GM18526 (cell line): ENCODE data around the gene NDUFS2.

ENCODE experiments used
- POLR2A ChIP-seq: IDR thresholded peaks from 3 replicates; pipeline ENCODE4 v1.6.1; 2011; ENCODE audit not compliant: insufficient read length; ENCODE audit errors: extremely low read depth

NDUFS2 gene

DNA sequence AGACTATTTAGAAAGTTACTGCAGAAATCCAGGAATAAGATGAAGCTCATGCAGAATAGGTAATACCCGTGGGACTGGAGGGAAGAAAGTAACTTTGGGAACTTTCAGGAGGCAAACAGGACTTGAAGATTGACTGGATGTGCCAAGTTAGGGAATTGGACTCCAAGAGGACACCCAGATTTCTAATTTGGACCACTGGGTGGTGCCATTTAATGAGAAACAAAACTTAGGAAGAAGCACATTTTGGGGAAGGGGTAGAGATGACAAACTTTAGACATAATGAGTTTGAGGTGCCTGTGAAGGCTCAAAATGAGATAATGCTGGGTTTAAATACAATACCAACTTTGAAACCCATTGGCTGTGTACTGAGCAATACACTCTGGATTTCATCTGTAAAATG lies 21.5 kb upstream of the NDUFS2 start:
- no peak for TF ChIP-seq POLR2A

GRCh38 chr1:161182214-161182613 lies 20.0 kb upstream of the NDUFS2 start:
- TF ChIP-seq POLR2A: no peak

- TF ChIP-seq POLR2A: no peak
These were observed 16.9 kb upstream of the NDUFS2 start for GRCh38 chr1:161185282-161185682.

GRCh38 chr1:161185732-161186311 lies 16.3 kb upstream of the NDUFS2 start:
- TF ChIP-seq POLR2A: peak; percentile 9

DNA sequence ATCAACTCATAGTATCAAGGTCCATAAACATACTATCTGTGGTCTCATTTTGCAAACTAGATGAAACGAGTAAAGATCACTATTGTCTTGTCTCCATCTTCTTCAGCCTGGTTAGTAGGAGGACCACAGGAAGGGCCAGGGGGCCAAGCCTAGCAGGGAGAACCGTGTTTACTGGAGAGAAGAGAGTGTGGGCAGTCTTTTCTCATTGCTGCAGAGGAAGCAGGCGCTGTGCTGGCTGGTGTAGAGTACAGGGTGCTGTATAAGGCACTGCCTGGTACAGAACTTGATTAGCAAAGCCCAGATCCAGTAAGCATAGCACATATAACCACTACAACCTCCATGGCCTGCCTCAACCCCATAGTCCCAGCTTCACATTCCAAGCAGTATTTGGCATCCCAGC lies 14.9 kb upstream of the NDUFS2 start:
- TF ChIP-seq POLR2A: no peak

DNA sequence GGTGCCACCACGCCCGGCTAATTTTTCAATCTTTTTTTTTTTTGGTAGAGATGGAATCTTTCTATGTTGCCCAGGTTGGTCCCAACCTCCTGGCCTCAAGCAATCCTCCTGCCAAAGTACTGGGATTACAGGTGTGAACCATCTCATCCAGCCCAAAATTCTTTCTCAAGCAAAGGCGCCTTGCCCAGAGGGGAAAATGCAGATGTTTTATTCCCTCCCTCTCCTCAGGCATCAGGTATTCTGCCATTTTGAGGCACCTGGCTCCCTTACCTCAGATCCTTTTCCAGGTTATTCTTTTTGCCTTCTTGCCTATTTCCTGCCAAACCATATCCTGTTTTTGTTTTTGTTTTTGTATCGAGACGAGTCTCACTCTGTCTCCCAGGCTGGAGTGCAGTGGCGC lies 13.8 kb upstream of the NDUFS2 start:
- no peak for TF ChIP-seq POLR2A

DNA sequence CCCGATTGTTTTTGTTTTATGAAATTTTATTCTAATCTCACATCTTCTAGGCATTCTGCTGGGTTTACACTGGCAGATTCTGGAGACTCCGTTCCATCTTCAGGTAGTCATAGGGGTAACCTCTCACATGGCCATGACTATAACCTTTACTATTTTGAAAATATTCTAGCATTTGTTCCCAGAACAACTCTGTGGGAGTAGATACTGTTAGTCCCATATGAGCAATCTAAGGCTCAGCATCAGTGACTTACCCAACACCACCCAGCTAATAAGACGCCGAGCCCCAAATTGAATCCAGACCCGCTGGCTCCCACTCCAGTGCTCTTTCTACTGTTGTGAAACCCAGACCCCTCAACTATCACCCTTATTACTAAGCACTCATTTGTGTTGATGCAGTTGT lies 13.1 kb upstream of the NDUFS2 start:
- TF ChIP-seq POLR2A: no peak

- no peak for TF ChIP-seq POLR2A
These were observed 11.1 kb upstream of the NDUFS2 start for GRCh38 chr1:161190962-161191521.

- no peak for TF ChIP-seq POLR2A
These were observed 10.2 kb upstream of the NDUFS2 start for GRCh38 chr1:161191971-161192370.

DNA sequence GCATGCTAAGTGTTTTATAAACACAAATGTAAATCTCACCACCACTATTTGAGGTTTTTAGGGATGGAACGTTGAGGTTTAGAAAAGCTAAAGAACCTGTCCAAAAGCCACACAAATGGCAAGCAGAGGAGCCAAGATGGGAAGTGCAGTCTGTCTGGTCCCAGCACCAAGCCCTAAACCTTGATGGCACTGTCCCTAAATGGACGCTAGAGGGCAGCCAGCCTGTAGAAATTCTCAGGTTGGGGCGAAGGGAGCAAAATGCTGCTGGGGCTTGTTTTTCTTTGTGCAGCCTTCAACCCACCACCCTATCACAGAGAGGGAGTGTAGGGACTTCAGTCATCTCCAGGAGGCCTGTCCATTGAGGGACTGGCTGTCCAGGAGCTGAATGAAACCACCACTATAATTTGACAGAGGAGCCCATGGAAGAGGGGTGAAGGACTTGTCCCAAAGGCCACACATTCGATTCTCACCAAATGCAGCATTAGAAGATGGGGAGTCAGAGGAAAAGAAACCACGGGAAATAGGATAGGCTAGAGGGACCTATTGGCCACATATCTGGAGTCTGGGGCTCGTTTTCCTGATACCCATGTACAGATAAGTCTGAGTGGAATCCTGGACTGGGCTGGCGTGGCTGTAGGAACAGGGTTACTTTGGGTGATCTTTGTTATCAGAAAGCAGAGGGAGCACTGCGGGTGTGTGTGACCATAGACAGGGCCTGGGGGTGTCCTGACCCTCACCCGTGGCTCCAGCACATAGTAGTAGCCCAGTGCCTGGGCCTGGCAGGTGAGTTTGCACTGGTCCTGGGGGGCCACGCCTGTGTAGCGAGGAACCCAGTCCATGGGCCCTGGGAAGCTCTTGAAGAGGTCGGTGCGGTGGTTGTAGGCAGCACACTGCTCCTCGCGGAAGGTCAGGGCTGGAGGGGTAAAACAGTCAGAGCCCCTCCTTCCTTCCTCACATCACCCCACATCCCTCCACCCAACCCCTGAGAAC lies 9.4 kb upstream of the NDUFS2 start:
- no peak for TF ChIP-seq POLR2A

- TF ChIP-seq POLR2A: no peak
These were observed 8.5 kb upstream of the NDUFS2 start for GRCh38 chr1:161193561-161194235.

GRCh38 chr1:161195171-161195570 lies 7.0 kb upstream of the NDUFS2 start:
- TF ChIP-seq POLR2A: no peak

DNA sequence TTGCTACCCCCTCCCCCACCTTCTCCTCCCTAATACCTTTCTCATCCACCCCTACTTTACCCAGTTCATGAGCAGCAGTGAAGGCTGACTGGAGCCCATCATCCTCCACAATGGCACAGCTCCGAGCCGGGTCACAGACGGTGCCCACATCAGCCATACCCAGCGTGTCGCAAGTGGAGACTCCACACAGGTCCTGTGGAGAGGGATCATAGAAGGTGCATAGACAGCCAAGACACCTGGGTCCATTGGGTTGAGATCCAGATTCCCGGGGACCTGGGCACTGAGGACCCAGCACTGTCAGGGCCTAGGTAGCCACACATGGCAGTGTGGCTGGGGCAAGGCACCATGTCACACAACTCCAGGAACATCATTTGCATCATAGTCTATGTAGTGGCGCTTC lies 6.1 kb upstream of the NDUFS2 start:
- TF ChIP-seq POLR2A: no peak

DNA sequence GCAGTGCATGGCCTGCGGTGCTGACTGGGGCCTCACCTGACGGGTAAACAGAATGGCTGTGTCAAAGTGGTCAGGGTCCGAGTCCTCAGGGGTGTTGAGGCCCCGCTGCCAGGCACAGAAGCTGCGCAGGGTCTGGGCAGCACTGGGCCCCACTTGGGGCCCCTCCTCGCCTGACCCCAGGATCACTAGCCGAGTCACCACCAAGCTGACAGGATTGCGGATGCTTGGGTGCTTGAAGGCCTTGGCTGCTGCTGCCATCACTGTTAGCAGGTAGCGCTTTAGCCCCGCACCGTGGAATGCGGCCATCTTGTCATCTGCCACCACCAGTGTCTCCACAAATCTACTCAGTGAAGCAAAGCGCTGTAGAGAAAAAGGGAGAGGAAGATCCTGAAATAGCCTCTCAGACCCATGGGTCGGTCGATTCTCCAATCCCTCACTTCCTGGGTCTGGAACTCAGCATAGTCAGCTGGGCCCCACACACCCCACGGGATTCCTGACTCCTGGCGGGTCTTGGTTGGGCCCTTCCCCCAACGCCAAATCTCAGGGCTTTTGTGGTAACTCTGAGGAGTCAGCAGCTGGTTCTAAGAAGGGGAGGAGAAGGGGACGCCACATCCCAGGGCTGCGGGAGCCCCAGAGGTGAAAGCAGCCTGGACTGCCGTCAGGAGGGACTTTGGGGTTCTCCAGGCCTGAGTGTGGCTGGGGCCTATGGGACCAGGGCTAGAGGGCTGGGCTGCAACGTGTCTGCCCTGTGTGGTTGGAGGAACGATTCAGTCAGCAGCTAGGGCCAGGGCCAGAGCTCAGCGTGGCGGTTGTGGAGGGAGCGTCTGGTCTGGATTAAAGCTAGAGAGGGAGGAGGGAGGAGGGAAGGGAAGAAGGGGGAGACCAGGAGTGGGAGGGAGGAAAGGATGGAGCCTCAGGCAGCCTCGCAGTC lies 5.4 kb upstream of the NDUFS2 start:
- no peak for TF ChIP-seq POLR2A
